ENCODE measurements around the gene FTH1. TPM values are rescaled to one million over a fixed set of nuclear protein-coding genes. Genes with fewer than 3 reads are reported as not detected.
A peak's percentile ranks its signal among the peaks of the same experiment; 100 is the strongest.

The FTH1 gene
- total and polyA plus RNA-seq, 11 donors: 1,764 to 5,397 (median 2,454) TPM

DNA sequence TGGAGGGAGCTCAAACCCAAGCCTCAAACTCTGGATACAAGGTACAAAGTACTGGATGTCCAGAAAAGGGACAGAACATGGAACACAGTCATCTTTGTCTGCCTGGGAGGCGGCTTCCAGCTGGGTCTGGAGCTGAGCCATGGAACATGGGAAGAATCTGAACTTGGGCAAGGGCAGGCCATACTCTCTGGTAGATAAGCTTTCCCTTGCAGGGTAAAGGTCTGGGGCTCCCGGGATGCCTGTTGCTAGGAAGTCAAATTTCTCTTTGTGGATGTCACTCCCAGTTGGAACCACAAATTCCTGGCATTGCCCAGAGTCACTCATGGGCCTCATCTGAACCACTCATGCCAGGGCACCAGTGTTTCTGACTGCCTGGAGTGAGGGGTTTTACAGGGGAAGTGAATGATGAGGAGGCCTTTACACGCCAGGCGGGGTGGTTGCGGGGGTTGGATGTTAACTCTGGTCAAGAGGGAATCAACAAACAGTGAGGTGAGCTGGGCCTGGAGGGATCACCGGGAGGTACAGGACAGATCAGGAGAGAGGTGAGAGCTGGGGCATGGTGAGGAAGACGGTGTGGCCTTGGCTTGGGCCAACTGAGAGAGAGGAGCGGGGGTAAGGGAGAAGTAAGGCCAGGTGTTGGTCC lies 5.7 kb downstream of the FTH1 start:
- ATAC-seq (peak; percentile 76 to 85 (median 78)), DNase-seq (peak in 4 of 5 donors; percentile 68 to 89 (median 78))
- Histone ChIP-seq H3K4me1 (peaks cover 6 to 59% (median 50%) of the 10 kb centered on the region in 12 donors), H3K4me3 (no peak overlapping the region), H3K9me3 (no peaks in the 10 kb centered on the region), H3K36me3 (peaks cover 0 to 54% (median 33%) of the 10 kb centered on the region in 9 donors), H3K27me3 (no peaks in the 10 kb centered on the region), H3K27ac (peak overlapping the region; percentile 30 to 100 (median 84))
- TF ChIP-seq, protein P1, sequence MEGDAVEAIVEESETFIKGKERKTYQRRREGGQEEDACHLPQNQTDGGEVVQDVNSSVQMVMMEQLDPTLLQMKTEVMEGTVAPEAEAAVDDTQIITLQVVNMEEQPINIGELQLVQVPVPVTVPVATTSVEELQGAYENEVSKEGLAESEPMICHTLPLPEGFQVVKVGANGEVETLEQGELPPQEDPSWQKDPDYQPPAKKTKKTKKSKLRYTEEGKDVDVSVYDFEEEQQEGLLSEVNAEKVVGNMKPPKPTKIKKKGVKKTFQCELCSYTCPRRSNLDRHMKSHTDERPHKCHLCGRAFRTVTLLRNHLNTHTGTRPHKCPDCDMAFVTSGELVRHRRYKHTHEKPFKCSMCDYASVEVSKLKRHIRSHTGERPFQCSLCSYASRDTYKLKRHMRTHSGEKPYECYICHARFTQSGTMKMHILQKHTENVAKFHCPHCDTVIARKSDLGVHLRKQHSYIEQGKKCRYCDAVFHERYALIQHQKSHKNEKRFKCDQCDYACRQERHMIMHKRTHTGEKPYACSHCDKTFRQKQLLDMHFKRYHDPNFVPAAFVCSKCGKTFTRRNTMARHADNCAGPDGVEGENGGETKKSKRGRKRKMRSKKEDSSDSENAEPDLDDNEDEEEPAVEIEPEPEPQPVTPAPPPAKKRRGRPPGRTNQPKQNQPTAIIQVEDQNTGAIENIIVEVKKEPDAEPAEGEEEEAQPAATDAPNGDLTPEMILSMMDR (IDR thresholded peaks at IDR 0.05): no peak
- TF ChIP-seq POLR2A (IDR thresholded peaks at IDR 0.05): no peak
- intact Hi-C loops (cut with DNase I): loop anchor here in 3 of 10 donors (1.0 to 10.0 kb wide), 4 partner anchors 10 to 164 kb away; partner anchors contain the start of gene FADS3 (in 2 of the 3)
- WGBS, 4 donors: 69 to 79% (median 75%) methylated on average over 8 of the region's 8 CpGs

DNA sequence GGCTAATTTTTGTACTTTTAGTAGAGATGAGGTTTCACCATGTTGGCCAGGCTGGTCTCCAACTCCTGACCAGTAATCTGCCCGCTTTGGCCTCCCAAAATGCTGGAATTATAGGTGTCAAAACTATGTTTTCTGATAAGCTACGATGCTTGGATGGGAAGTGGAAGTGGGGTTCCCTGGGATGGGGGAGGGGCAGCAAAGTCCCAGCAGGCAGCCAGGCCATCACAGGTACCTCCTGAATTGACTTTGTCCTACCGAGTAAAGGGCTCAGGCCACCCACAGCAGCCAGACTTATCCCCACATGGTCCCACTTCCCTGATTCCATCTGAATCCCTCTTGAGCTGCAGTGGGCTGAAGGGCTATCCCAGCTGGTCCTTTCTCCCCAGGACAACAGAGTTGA lies 6.9 kb downstream of the FTH1 start:
- Histone ChIP-seq H3K27ac (peak overlapping the region in 10 of 12 donors; percentile 58 to 100 (median 87)), H3K4me1 (peaks cover 6 to 58% (median 49%) of the 10 kb centered on the region in 12 donors), H3K36me3 (peaks cover 0 to 43% (median 29%) of the 10 kb centered on the region in 9 donors), H3K27me3 (peaks cover 0 to under 1% (median 0%) of the 10 kb centered on the region in 9 donors), H3K9me3 (no peaks in the 10 kb centered on the region), H3K4me3 (no peak overlapping the region)
- intact Hi-C loops (cut with DNase I): loop anchor here in 3 of 10 donors (5.0 to 10.0 kb wide), 3 partner anchors 68 to 163 kb away; partner anchors contain the start of gene FADS3 (in 2 of the 3)
- ATAC-seq (no peak), DNase-seq (no peak)
- TF ChIP-seq, protein P1 (IDR thresholded peaks at IDR 0.05): no peak
- no peak for TF ChIP-seq POLR2A (IDR thresholded peaks at IDR 0.05)
- WGBS, 4 donors: 81 to 95% (median 87%) methylated on average over 3 of the region's 3 CpGs

DNA sequence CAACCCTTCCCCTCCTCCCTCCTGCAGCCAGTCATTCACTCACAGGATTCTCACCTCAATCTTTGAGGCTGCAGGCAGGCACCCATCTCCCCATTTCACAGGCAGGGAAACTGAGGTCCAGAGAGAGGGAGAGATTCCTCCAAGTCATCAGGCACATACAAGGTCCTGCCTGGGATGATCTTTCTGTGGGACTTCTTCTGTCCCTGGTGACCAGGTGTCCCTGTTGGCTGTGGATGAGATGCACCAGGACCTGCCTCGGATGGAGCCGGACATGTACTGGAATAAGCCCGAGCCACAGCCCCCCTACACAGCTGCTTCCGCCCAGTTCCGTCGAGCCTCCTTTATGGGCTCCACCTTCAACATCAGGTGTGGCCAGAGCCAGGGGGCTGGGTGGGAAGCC lies 7.8 kb downstream of the FTH1 start:
- H3K4me3 ChIP-seq: no peak overlapping the region
- no peak for DNase-seq
- H3K27ac ChIP-seq: peak overlapping the region in 1 of 12 donors; percentile 100
- peaks cover 0 to 4% (median 0%) of the 10 kb centered on the region in 9 donors for H3K27me3 ChIP-seq
- H3K4me1 ChIP-seq: peaks cover 6 to 58% (median 47%) of the 10 kb centered on the region in 12 donors
- TF ChIP-seq, protein P1 (IDR thresholded peaks at IDR 0.05): no peak
- TF ChIP-seq POLR2A (IDR thresholded peaks at IDR 0.05): no peak
- peaks cover 0 to 35% (median 20%) of the 10 kb centered on the region in 9 donors for H3K36me3 ChIP-seq
- no peaks in the 10 kb centered on the region for H3K9me3 ChIP-seq
- ATAC-seq: no peak
- intact Hi-C loops (cut with DNase I): loop anchor here in 3 of 10 donors (5.0 to 10.0 kb wide), 4 partner anchors 67 to 162 kb away; partner anchors contain the start of gene FADS3 (in 2 of the 3)
- 88 to 95% (median 91%) methylated on average over 6 of the region's 6 CpGs; no CpG with 5 or more reads in 1 of the 4 donors for WGBS, 4 donors

DNA sequence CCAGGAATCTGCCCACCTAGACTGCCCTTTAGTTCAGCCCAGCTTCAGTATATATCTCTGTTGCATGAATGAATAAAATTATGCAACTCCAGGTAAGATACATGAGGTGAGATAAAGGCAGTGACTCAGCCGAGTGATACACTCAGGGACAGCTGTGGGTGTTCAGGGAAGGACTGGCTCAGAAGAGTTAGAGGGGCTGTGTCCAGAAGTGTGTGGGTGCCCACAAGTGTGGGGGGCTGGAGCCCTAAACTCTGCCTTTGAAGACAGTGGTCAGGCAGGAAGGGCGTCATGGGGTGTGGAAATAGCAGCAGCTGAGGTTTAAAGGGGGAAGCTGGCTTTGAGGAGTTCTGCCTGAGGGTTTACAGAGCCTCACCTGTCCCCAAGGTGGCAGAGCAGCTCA lies 8.3 kb downstream of the FTH1 start:
- H3K36me3 ChIP-seq: peaks cover 0 to 29% (median 15%) of the 10 kb centered on the region in 9 donors
- H3K9me3 ChIP-seq: no peaks in the 10 kb centered on the region
- H3K27me3 ChIP-seq: peaks cover 0 to 4% (median 0%) of the 10 kb centered on the region in 9 donors
- no peak overlapping the region for H3K27ac ChIP-seq
- TF ChIP-seq, protein P1 (IDR thresholded peaks at IDR 0.05): no peak
- TF ChIP-seq POLR2A (IDR thresholded peaks at IDR 0.05): no peak
- WGBS, 4 donors: 36 to 66% (median 42%) methylated on average over 2 of the region's 2 CpGs
- H3K4me1 ChIP-seq: peaks cover 1 to 57% (median 47%) of the 10 kb centered on the region in 12 donors
- intact Hi-C loops (cut with DNase I): loop anchor here in 1 of 10 donors (5.0 to 10.0 kb wide), 2 partner anchors 96 to 123 kb away; no protein-coding TSS in a partner anchor
- DNase-seq (no peak), ATAC-seq (no peak)
- no peak overlapping the region for H3K4me3 ChIP-seq
